GM18508 (cell line): Measurements from ENCODE around the gene CYFIP2.
A peak's percentile ranks its signal among the peaks of the same experiment; 100 is the strongest.

Experiments
- ATAC-seq: cut with Tn5 transposase; IDR thresholded peaks from one replicate; pipeline ENCODE4 v1.9.1; 2021; ENCODE audit warnings: moderate number of reproducible peaks; ENCODE audit not compliant: insufficient read depth, unreplicated experiment

Gene CYFIP2

GRCh38 chr5:157253547-157253946, 12.4 kb upstream of the CYFIP2 start:
- ATAC-seq, result peak; percentile 23

GRCh38 chr5:157258450-157258849, 7.5 kb upstream of the CYFIP2 start:
- ATAC-seq, result no peak

- ATAC-seq, result no peak
Observed at GRCh38 chr5:157259699-157260098, 6.2 kb upstream of the CYFIP2 start.

GRCh38 chr5:157263496-157264090, 2.3 kb upstream of the CYFIP2 start:
- ATAC-seq, result no peak

- ATAC-seq, result peak; percentile 20
Observed at GRCh38 chr5:157266286-157267007, 524 bp downstream of the CYFIP2 start.

GRCh38 chr5:157267025-157267424, 1.1 kb downstream of the CYFIP2 start:
- no peak for ATAC-seq

- no peak for ATAC-seq
Observed at GRCh38 chr5:157267761-157268480, 2.0 kb downstream of the CYFIP2 start.

GRCh38 chr5:157269165-157269671, 3.3 kb downstream of the CYFIP2 start:
- no peak for ATAC-seq

- ATAC-seq, result no peak
Observed at GRCh38 chr5:157269761-157270272, 3.9 kb downstream of the CYFIP2 start.

- ATAC-seq, result no peak
Observed at GRCh38 chr5:157270771-157271170, 4.8 kb downstream of the CYFIP2 start.

GRCh38 chr5:157271740-157272271, 5.9 kb downstream of the CYFIP2 start:
- ATAC-seq, result peak; percentile 78

- ATAC-seq, result peak; percentile 39
Observed at GRCh38 chr5:157273131-157273556, 7.2 kb downstream of the CYFIP2 start.

- ATAC-seq, result no peak
Observed at GRCh38 chr5:157275403-157275802, 9.5 kb downstream of the CYFIP2 start.

- no peak for ATAC-seq
Observed at GRCh38 chr5:157278319-157279037, 12.6 kb downstream of the CYFIP2 start.

- ATAC-seq, result no peak
Observed at GRCh38 chr5:157279605-157280239, 13.8 kb downstream of the CYFIP2 start.

- no peak for ATAC-seq
Observed at GRCh38 chr5:157280927-157281326, 15.0 kb downstream of the CYFIP2 start.

- no peak for ATAC-seq
Observed at GRCh38 chr5:157282150-157282549, 16.2 kb downstream of the CYFIP2 start.

GRCh38 chr5:157283434-157283833, 17.5 kb downstream of the CYFIP2 start:
- peak; percentile 97 for ATAC-seq

GRCh38 chr5:157284458-157285212, 18.7 kb downstream of the CYFIP2 start:
- no peak for ATAC-seq
